Astrocyte (in vitro differentiated cells and primary cell): ENCODE data around the gene PPT2. TPM values are rescaled to one million over a fixed set of nuclear protein-coding genes. Genes with fewer than 3 reads are reported as not detected.
A peak's percentile ranks its signal among the peaks of the same experiment; 100 is the strongest.

ENCODE experiments used
- DNase-seq: peaks from one replicate; pipeline ENCODE4 v3.0.0-alpha.2; 2010; ENCODE audit warnings: low read depth
- FAIRE-seq: peaks from 2 replicates; lab custom pipeline; 2011; peaks lifted over from hg19 to GRCh38; lab: Jason Lieb, UNC
- H2AFZ ChIP-seq: 2 replicates; pipeline ENCODE4 v1.6.0; 2012; ENCODE audit warnings: low read depth, low read length, inconsistent platforms
- H3K27ac ChIP-seq: 2 replicates; pipeline ENCODE4 v1.5.1; 2011; ENCODE audit warnings: low read depth, low read length, inconsistent platforms
- H3K27me3 ChIP-seq: 2 replicates; pipeline ENCODE4 v1.6.0; 2011; ENCODE audit warnings: low read length, inconsistent platforms; ENCODE audit not compliant: insufficient read depth
- H3K36me3 ChIP-seq: 2 replicates; pipeline ENCODE4 v1.5.1; 2011; ENCODE audit warnings: low read length, inconsistent platforms; ENCODE audit not compliant: insufficient read depth
- H3K4me1 ChIP-seq: 2 replicates; pipeline ENCODE4 v1.5.1; 2011; ENCODE audit warnings: low read length, inconsistent platforms; ENCODE audit not compliant: insufficient read depth
- H3K4me2 ChIP-seq: 2 replicates; pipeline ENCODE4 v1.6.0; 2012; ENCODE audit warnings: low read length, inconsistent platforms
- H3K4me3 ChIP-seq: 2 replicates; pipeline ENCODE4 v1.5.1; 2011; ENCODE audit warnings: low read depth, mild to moderate bottlenecking, low read length, inconsistent platforms; ENCODE audit not compliant: insufficient read depth
- H3K79me2 ChIP-seq: 2 replicates; pipeline ENCODE4 v1.6.0; 2012; ENCODE audit warnings: mild to moderate bottlenecking, low read length, inconsistent platforms; ENCODE audit not compliant: insufficient read depth
- H3K9ac ChIP-seq: 2 replicates; pipeline ENCODE4 v1.6.0; 2012; ENCODE audit warnings: mild to moderate bottlenecking, low read length, inconsistent platforms
- H3K9me3 ChIP-seq: 2 replicates; pipeline ENCODE4 v1.5.1; 2012; ENCODE audit warnings: low read depth, mild to moderate bottlenecking, low read length, inconsistent platforms; ENCODE audit not compliant: insufficient read depth
- H4K20me1 ChIP-seq: 2 replicates; pipeline ENCODE4 v1.6.0; 2012; ENCODE audit warnings: low read length, inconsistent platforms; ENCODE audit not compliant: insufficient read depth
- H3K27ac Mint-ChIP-seq: one replicate; pipeline ENCODE4 v1.8.0; 2021; ENCODE audit warnings: mild to moderate bottlenecking, mixed read lengths; ENCODE audit not compliant: unreplicated experiment
- H3K27me3 Mint-ChIP-seq: one replicate; pipeline ENCODE4 v1.8.0; 2021; ENCODE audit warnings: low read depth, mixed read lengths; ENCODE audit not compliant: unreplicated experiment
- H3K36me3 Mint-ChIP-seq: one replicate; pipeline ENCODE4 v1.8.0; 2021; ENCODE audit warnings: low read depth, mixed read lengths; ENCODE audit not compliant: unreplicated experiment
- H3K4me1 Mint-ChIP-seq: one replicate; pipeline ENCODE4 v1.8.0; 2021; ENCODE audit warnings: low read depth, mixed read lengths; ENCODE audit not compliant: unreplicated experiment
- H3K4me3 Mint-ChIP-seq: one replicate; pipeline ENCODE4 v1.8.0; 2021; ENCODE audit warnings: mild to moderate bottlenecking, moderate library complexity, mixed read lengths; ENCODE audit not compliant: unreplicated experiment
- H3K9me3 Mint-ChIP-seq: one replicate; pipeline ENCODE4 v1.8.0; 2021; ENCODE audit warnings: mild to moderate bottlenecking, mixed read lengths; ENCODE audit not compliant: unreplicated experiment
- CTCF ChIP-seq: IDR thresholded peaks from 2 replicates; pipeline ENCODE4 v1.5.1; 2011; ENCODE audit warnings: low read depth, mild to moderate bottlenecking, inconsistent platforms, low read length, moderate library complexity; ENCODE audit not compliant: insufficient read depth
- EZH2 ChIP-seq: IDR thresholded peaks from 2 replicates; pipeline ENCODE4 v1.6.1; 2012; ENCODE audit warnings: mild to moderate bottlenecking, low read length, inconsistent platforms; ENCODE audit not compliant: insufficient read depth
- total RNA-seq: library from RNA; stranded (reverse); gene quantifications from 2 replicates; pipeline ENCODE4 v1.2.1, GENCODE V29; 2021

The PPT2 gene
- total RNA-seq, 1 donor from 2014 or later = 33.0 TPM

GRCh38 chr6:32128751-32129296 is 25.1 kb upstream of the PPT2 start:
- Histone ChIP-seq H4K20me1 (peaks cover 4% of the 10 kb centered on the region), H3K4me1 (peaks cover 24% of the 10 kb centered on the region), H3K27ac (no peak overlapping the region), H3K4me2 (peak overlapping the region; percentile 99), H3K9ac (peak overlapping the region; percentile 84), H3K9me3 (no peaks in the 10 kb centered on the region), H2AFZ (no peak overlapping the region), H3K27me3 (no peaks in the 10 kb centered on the region), H3K4me3 (no peak overlapping the region), H3K79me2 (peaks cover 37% of the 10 kb centered on the region), H3K36me3 (no peaks in the 10 kb centered on the region)
- peaks cover 19% of the 10 kb centered on the region for H3K4me1 Mint-ChIP-seq
- H3K27ac Mint-ChIP-seq = peak overlapping the region; percentile 95
- no peaks in the 10 kb centered on the region for H3K27me3 Mint-ChIP-seq
- no peaks in the 10 kb centered on the region for H3K9me3 Mint-ChIP-seq
- peaks cover 10% of the 10 kb centered on the region for H3K36me3 Mint-ChIP-seq
- no peak for TF ChIP-seq EZH2
- TF ChIP-seq CTCF = no peak
- H3K4me3 Mint-ChIP-seq = peak overlapping the region; percentile 98
- FAIRE-seq (no peak), DNase-seq (no peak)

GRCh38 chr6:32129297-32130088 is 24.4 kb upstream of the PPT2 start:
- Histone ChIP-seq H4K20me1 (no peaks in the 10 kb centered on the region), H3K4me1 (peaks cover 24% of the 10 kb centered on the region), H3K9ac (peak overlapping the region; percentile 84), H3K79me2 (peaks cover 37% of the 10 kb centered on the region), H3K27me3 (no peaks in the 10 kb centered on the region), H3K27ac (peak overlapping the region; percentile 70), H3K9me3 (no peaks in the 10 kb centered on the region), H3K4me2 (peak overlapping the region; percentile 99), H2AFZ (peak overlapping the region; percentile 76), H3K36me3 (no peaks in the 10 kb centered on the region), H3K4me3 (peak overlapping the region; percentile 83)
- H3K4me3 Mint-ChIP-seq = peak overlapping the region; percentile 98
- TF ChIP-seq CTCF (no peak), EZH2 (no peak)
- DNase-seq (no peak), FAIRE-seq (no peak)
- H3K36me3 Mint-ChIP-seq = peaks cover 6% of the 10 kb centered on the region
- H3K4me1 Mint-ChIP-seq = peaks cover 21% of the 10 kb centered on the region
- H3K9me3 Mint-ChIP-seq = no peaks in the 10 kb centered on the region
- peak overlapping the region; percentile 95 for H3K27ac Mint-ChIP-seq
- H3K27me3 Mint-ChIP-seq = no peaks in the 10 kb centered on the region
